Fibroblast of lung (primary cell): ENCODE results near the gene NT5DC3.

ENCODE experiments used
- CTCF ChIP-seq, 2 donors: IDR thresholded peaks in 1 of 2; conservative IDR thresholded peaks in 1 of 2; 1 replicate in 1 of 2; 2 replicates in 1 of 2; pipeline ENCODE4 v1.5.1; 2011 to 2012; ENCODE audit warnings: low read length in 2 of 2, control low read depth in 1 of 2, inconsistent platforms in 1 of 2, low read depth in 1 of 2, mild to moderate bottlenecking in 1 of 2
- EZH2 ChIP-seq: IDR thresholded peaks from 2 replicates; pipeline ENCODE4 v1.5.1; 2012; ENCODE audit warnings: low read length, control low read depth, mild to moderate bottlenecking; ENCODE audit errors: missing control alignments

- TF ChIP-seq CTCF (conservative IDR thresholded peaks at IDR 0.05 in 1 of 2, IDR thresholded peaks at IDR 0.05 in 1 of 2; ENCODE audit: low read depth in 1 of 2, low read length in 2 of 2) = peak in 1 of 2 donors; percentile 3
- TF ChIP-seq EZH2 = no peak
Observed at GRCh38 chr12:103858953-103859601, 18.0 kb upstream of the NT5DC3 start.
